Right cardiac atrium (tissue), 5 donors: ENCODE data around the gene MAP2K4. TPM values are rescaled to one million over a fixed set of nuclear protein-coding genes. Genes with fewer than 3 reads are reported as not detected.
"Not testable (repeated sequence)": the region's sequence is repeated elsewhere in the genome, so short reads cannot be mapped to it uniquely, and the experiment has no call there.

Experiments
- ATAC-seq, 2 donors: fragments of 200-7000 bp; cut with Tn5 transposase; one replicate each; pipeline versions ENCODE4 v1.8.0 to v1.9.1; 2020; ENCODE audit warnings: moderate library complexity in 2 of 2, mild to moderate bottlenecking in 1 of 2
- DNase-seq, 3 donors: peaks; one replicate each; pipeline ENCODE4 v3.0.0-alpha.2; 2020
- H3K27ac ChIP-seq: one replicate; pipeline ENCODE4 v1.5.1; 2013; ENCODE audit warnings: mild to moderate bottlenecking, low read length, control low read depth, moderate library complexity
- H3K27me3 ChIP-seq: one replicate; pipeline ENCODE4 v1.6.1; 2013; ENCODE audit not compliant: control insufficient read depth, insufficient read depth
- H3K4me1 ChIP-seq: one replicate; pipeline ENCODE4 v1.6.1; 2013; ENCODE audit warnings: low read length; ENCODE audit not compliant: control insufficient read depth, insufficient read depth
- H3K4me3 ChIP-seq: one replicate; pipeline ENCODE4 v1.5.1; 2013; ENCODE audit warnings: low read length, control low read depth
- H3K9me3 ChIP-seq: one replicate; pipeline ENCODE4 v1.6.1; 2013; ENCODE audit warnings: low read length; ENCODE audit not compliant: control insufficient read depth
- WGBS: extraction: QIAGEN DNeasy Blood & Tissue Kit; methylation state at CpG from one replicate; pipeline ENCODE4 v1.1.7; 2013; 5-methylcytosine and 5-hydroxymethylcytosine counted together
- intact Hi-C, 4 donors: fragments of 100-400 bp; cut with DNase I; formaldehyde crosslinking; loops; one replicate each; pipeline versions ENCODE4 v1.11.0 to v1.14.0; 2022 to 2023
- microRNA-seq, 2 donors: library from miRNA; unstranded; fragments of <30 nt; microRNA quantifications; one replicate each; pipeline ENCODE4 v1.2.0, GENCODE V29; 2020 to 2021
- polyA plus RNA-seq: library from polyadenylated mRNA; stranded (reverse); fragments of 200-250 nt; gene quantifications from one replicate; pipeline ENCODE4 v1.2.3, GENCODE V29; 2013
- total RNA-seq, 4 donors: library from RNA; stranded (reverse); fragmentation: NEBNext Ultra II Directional; extraction: Animal tissue kit (Norgen Biotek cat#: 25700); gene quantifications; one replicate each; pipeline ENCODE4 v1.2.1, GENCODE V29; 2021
- donor health status: healthy with polysubstance abuse.
- donor health status: DM: no; HTN: yes; CAD: no.
- donor health status: DM: no; HTN: no; CAD: no.
- donor health status: DM: no; HTN: yes; CAD: no; lungs with severe emphysema.
- donor health status: DM: yes; HTN: yes; CAD: no.

The MAP2K4 gene
- total and polyA plus RNA-seq, 5 donors = 11.5 to 34.4 (median 33.4) TPM

DNA sequence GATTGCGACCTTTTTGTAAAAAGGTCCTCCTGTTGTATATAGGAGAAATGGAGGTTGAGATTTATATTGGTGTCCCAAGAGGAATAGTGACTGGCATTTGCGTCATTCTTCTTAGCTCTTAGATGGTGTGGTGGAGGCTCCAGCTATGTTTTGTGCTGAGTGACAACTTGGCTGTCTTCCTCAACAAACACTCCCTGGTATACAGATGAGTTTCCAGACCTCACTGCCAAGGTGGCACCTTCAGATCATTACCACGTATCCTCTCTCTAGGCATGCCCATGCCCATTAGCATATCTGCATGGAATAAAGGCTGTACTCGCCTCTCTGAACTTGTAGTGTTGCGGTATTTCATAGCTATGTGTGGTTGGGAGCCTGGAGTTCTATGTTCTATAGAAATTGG is 120.0 kb downstream of the MAP2K4 start:
- Histone ChIP-seq H3K4me3 (no peak overlapping the region), H3K9me3 (no peaks in the 10 kb centered on the region), H3K27me3 (no peaks in the 10 kb centered on the region), H3K4me1 (no peaks in the 10 kb centered on the region), H3K27ac (no peak overlapping the region)
- intact Hi-C loops = no loop called here
- no peak for DNase-seq
- no peak for ATAC-seq
- WGBS = 91% methylated on average over 5 of the region's 5 CpGs

DNA sequence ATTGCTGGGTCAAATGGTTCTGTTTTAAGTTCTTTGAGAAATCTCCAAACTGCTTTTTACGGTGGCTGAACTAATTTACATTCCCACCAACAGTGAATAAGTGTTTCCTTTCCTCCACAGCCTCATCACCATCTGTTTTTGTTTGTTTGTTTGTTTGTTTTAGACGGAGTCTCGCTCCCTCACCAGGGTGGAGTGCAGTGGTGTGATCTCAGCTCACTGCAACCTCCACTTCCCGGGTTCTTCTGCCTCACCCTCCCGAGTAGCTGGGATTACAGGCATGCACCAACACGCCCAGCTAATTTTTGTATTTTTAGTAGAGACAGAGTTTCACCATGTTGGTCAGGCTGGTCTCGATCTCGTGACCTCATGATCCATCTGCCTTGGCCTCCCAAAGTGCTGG is 141.5 kb downstream of the MAP2K4 start:
- H3K9me3 ChIP-seq, intact Hi-C loops, DNase-seq, H3K27me3 ChIP-seq, H3K4me1 ChIP-seq, ATAC-seq, H3K4me3 ChIP-seq, H3K27ac ChIP-seq: not testable (repeated sequence)
- 61% methylated on average over 8 of the region's 8 CpGs for WGBS

DNA sequence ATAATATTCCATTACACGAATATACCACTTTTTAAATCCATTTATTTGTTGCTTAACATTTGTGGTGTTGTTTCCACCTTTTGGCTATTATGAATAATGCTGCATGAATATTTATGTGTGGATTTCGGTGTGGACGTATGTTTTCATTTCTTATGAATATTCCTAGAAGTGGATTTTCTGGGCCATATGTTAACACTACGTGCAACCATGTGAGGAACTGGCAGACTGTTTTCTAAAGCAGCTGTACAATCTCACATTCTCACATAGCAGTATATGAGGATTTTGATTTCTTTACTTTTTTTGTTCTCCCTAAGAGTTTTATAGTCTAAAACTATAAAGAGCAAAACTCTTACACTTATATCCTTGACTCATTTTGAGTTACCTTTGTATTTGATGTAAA is 143.4 kb downstream of the MAP2K4 start:
- Histone ChIP-seq H3K4me3 (no peak overlapping the region), H3K9me3 (peaks cover 5% of the 10 kb centered on the region), H3K4me1 (no peaks in the 10 kb centered on the region), H3K27me3 (no peaks in the 10 kb centered on the region), H3K27ac (no peak overlapping the region)
- intact Hi-C loops = no loop called here
- DNase-seq (no peak), ATAC-seq (no peak)
- WGBS = 84% methylated on average over 4 of the region's 4 CpGs

DNA sequence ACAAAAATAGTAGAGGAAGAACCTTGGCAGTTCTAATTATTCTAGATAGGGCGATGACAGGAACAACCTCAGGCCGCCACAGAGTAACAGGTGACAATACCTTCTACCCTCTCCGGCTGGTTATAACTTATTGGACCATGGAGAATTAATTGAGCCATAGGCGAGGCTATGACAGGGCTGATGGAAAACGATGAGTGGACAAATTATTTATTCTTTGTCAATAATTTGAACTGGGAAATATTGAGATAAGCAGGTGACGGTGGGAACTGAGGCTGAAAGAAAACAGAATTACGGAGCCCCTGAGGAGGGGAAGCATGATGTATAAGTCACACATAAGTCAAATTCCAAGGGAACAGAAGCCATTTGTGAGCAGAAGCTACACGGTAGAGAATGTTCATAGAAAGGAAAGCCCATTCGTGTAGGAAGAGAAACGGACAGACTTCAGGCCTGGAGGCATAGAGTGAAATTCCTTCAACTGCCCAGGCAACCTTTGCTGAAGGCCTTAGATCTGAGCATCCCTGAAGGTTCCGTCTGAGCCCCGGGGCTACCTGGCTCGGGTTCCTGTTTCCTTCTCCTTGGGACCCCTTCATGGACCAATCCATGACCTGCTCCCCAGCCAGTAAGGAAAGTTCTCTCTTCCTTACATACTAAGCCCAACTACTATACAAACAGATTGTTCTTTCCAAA is 158.1 kb downstream of the MAP2K4 start:
- Histone ChIP-seq H3K4me3 (no peak overlapping the region), H3K27me3 (no peaks in the 10 kb centered on the region), H3K4me1 (peaks cover 1% of the 10 kb centered on the region), H3K9me3 (no peaks in the 10 kb centered on the region), H3K27ac (no peak overlapping the region)
- DNase-seq = no peak
- intact Hi-C loops = loop anchor here in 1 of 4 donors (10.0 kb wide), 1 partner anchor 826 kb away; no protein-coding TSS in a partner anchor
- no peak for ATAC-seq
- 86% methylated on average over 13 of the region's 13 CpGs for WGBS

DNA sequence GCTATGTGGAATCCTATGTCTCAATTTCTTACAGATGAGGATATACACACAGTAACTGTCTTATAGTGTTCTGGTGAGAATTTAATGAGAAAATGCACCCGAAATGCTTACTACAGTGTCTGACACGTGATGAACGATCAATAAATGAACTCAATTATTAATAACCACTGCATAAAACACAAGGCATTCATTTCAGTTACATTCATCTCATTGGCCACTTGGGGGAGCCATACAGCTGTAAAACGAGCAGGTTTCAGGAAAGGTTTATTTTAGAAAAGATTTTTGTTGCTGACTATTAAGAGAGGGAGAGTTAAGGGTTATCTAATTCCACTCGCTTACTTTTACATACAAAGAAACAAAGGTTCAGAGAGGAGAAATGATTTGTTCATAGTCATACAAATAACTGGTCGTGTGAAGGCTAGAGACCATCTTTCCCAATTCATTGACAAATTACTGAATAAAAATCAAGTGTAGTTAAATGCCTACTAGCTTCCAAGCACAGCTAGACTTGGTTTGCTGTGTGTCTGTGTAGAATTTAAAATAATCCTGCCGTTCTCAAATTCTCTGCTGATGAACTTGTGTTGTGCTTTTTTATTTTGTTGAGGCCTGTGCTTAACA is 160.1 kb downstream of the MAP2K4 start:
- Histone ChIP-seq H3K27ac (no peak overlapping the region), H3K4me1 (peaks cover 1% of the 10 kb centered on the region), H3K4me3 (no peak overlapping the region), H3K9me3 (no peaks in the 10 kb centered on the region), H3K27me3 (no peaks in the 10 kb centered on the region)
- intact Hi-C loops = loop anchor here in 3 of 4 donors (5.0 to 10.0 kb wide), 3 partner anchors 484 to 824 kb away; partner anchors contain the start of gene MYOCD (in 2 of the 3)
- peak; percentile 39 to 61 for ATAC-seq
- no peak for DNase-seq
- 7% methylated on average over 7 of the region's 7 CpGs for WGBS

DNA sequence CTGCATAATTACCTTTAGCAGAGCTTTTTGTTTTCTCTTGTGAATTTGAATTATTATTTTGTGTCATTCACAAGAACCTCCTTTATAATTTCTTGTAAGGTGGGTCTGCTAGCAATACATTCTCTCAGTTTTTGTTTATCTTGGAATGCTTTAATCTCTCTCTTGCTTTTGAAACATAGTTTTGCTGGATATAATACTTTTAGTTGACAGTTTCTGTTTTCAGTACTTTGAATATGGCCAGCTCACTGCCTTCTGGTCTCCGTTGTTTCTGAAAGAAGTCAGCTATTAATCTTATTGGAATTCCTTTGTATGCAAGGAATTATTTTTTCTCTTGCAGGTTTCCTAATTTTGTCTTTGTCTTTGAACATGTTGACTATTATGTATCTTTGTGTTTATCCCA is 167.0 kb downstream of the MAP2K4 start:
- no peaks in the 10 kb centered on the region for H3K9me3 ChIP-seq
- no peaks in the 10 kb centered on the region for H3K4me1 ChIP-seq
- no peaks in the 10 kb centered on the region for H3K27me3 ChIP-seq
- intact Hi-C loops = loop anchor here in 3 of 4 donors (10.0 kb wide), 2 partner anchors 477 to 817 kb away; partner anchors contain the start of gene MYOCD (in 1 of the 3)
- ATAC-seq (no peak), DNase-seq (no peak)
- H3K27ac ChIP-seq = no peak overlapping the region
- H3K4me3 ChIP-seq = no peak overlapping the region
- 94% methylated on average over 1 of the region's 1 CpG for WGBS

DNA sequence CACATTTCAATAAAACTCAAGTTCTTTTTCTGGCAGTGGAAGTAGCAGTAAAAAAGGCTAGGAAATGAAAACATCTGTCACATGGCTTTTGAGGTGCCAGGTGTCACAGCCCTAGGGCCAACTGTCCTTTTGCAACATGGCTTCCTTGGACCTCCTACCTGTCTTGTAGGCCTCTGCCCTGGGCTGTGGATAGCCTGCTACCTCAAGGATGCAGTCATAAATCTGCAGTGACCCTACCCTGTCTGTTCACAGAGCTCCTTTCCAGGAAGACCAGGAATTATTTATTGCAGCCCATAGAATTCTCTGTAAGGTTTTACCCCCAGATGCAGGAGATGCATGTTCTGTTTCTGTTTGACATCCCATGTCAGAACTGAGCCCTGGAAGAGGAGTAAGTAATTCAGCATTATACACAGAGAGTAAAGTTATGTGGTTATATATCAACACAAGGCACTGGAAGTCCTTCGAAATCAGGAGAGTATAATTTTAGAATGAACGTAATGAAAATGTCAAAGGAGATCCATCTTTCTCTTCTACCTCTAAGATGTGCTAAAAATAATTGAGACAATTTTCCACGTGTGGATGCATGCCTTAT is 172.6 kb downstream of the MAP2K4 start:
- DNase-seq = no peak
- no peaks in the 10 kb centered on the region for H3K4me1 ChIP-seq
- 76% methylated on average over 3 of the region's 3 CpGs for WGBS
- no peak overlapping the region for H3K4me3 ChIP-seq
- H3K27me3 ChIP-seq = no peaks in the 10 kb centered on the region
- H3K27ac ChIP-seq = no peak overlapping the region
- no peaks in the 10 kb centered on the region for H3K9me3 ChIP-seq
- ATAC-seq = no peak
- intact Hi-C loops = no loop called here

Small RNAs within 50 kb of the gene (microRNA-seq; reads per million reads assigned to microRNA genes)
- gene MIR744 = 501 to 1,077 reads per million in 2 donors

Other genes with a start within 250 kb of the MAP2K4 start
- 1 to 10 TPM; 4.0 to 5.3 (median 4.6) TPM for gene ZNF18, start 23.4 kb upstream of the MAP2K4 start, total RNA-seq
- 3.5 TPM for gene ZNF18, start 23.4 kb upstream of the MAP2K4 start, polyA plus RNA-seq